SK-N-SH (cell line): ENCODE data around the gene ANXA8.
"Not testable (repeated sequence)": the region's sequence is repeated elsewhere in the genome, so short reads cannot be mapped to it uniquely, and the experiment has no call there.

Experiments used
- CTCF ChIP-seq: fragments of 200-600 bp; sonication (generic); IDR thresholded peaks from 2 replicates; pipeline ENCODE4 v1.6.1; 2017; ENCODE audit warnings: antibody characterized with exemption, mild to moderate bottlenecking, moderate library complexity
- EP300 ChIP-seq, 2 experiments: IDR thresholded peaks; 2 replicates each; pipeline versions ENCODE4 v1.4.0 to v1.6.1; 2012; ENCODE audit warnings: borderline replicate concordance in 1 of 2, low read depth in 1 of 2, low read length in 1 of 2
- EZH2phosphoT487 ChIP-seq: fragments of 200-600 bp; sonication (generic); IDR thresholded peaks from 2 replicates; pipeline ENCODE4 v1.6.1; 2017; ENCODE audit warnings: low read depth, mixed run types, mild to moderate bottlenecking, antibody characterized with exemption, moderate library complexity, borderline replicate concordance
- FOXM1 ChIP-seq: IDR thresholded peaks from 2 replicates; pipeline ENCODE4 v1.4.0; 2012; ENCODE audit warnings: low read depth, mild to moderate bottlenecking
- JUND ChIP-seq: IDR thresholded peaks from 2 replicates; pipeline ENCODE4 v1.4.0; 2012
- MAX ChIP-seq: IDR thresholded peaks from 2 replicates; pipeline ENCODE4 v1.4.0; 2012; ENCODE audit warnings: low read depth
- MEF2A ChIP-seq: IDR thresholded peaks from 2 replicates; pipeline ENCODE4 v1.4.0; 2012; ENCODE audit warnings: low read depth, borderline replicate concordance
- PBX3 ChIP-seq: IDR thresholded peaks from 2 replicates; pipeline ENCODE4; 2012
- POLR2AphosphoS5 ChIP-seq: IDR thresholded peaks from 2 replicates; pipeline ENCODE4 v1.6.1; 2012; ENCODE audit warnings: low read depth, low read length
- SMC3 ChIP-seq: IDR thresholded peaks from 2 replicates; pipeline ENCODE4 v1.6.1; 2012; ENCODE audit warnings: low read depth, low read length, improper control_type of control experiment
- TEAD4 ChIP-seq: IDR thresholded peaks from 2 replicates; pipeline ENCODE4 v1.4.0; 2012; ENCODE audit warnings: mild to moderate bottlenecking, borderline replicate concordance; ENCODE audit not compliant: insufficient read depth
- USF2 ChIP-seq: fragments of 150-350 bp; IDR thresholded peaks from 2 replicates; pipeline ENCODE4 v1.6.1; 2017; ENCODE audit warnings: antibody characterized with exemption, low read length, low read depth, borderline replicate concordance
- YY1 ChIP-seq: IDR thresholded peaks from 2 replicates; pipeline ENCODE4 v1.4.0; 2012; ENCODE audit warnings: low read depth, mild to moderate bottlenecking
- ZBTB33 ChIP-seq: IDR thresholded peaks from 2 replicates; pipeline ENCODE4 v1.4.0; 2012; ENCODE audit warnings: low read depth, borderline replicate concordance

GRCh38 chr10:47481182-47481766, 2.6 kb downstream of the ANXA8 start:
- not testable (repeated sequence) for TF ChIP-seq SMC3; CTCF; MEF2A; EZH2phosphoT487; USF2; POLR2AphosphoS5; JUND; EP300 (IDR thresholded peaks at IDR 0.05; ENCODE audit: borderline replicate concordance in 1 of 2, low read depth in 1 of 2, low read length in 1 of 2); YY1; FOXM1; MAX; PBX3; ZBTB33; TEAD4
